HG03439 (cell line): ENCODE results near the gene GARNL3.

Experiments
- ATAC-seq: cut with Tn5 transposase; IDR thresholded peaks from one replicate; pipeline ENCODE4 v1.9.1; 2021; ENCODE audit warnings: mild to moderate bottlenecking, moderate library complexity; ENCODE audit not compliant: unreplicated experiment

Gene GARNL3

GRCh38 chr9:127264462-127265219, at the start of gene GARNL3:
Gene GARNL3, plus strand, starts transcription at chr9:127264774. Its CDS starts 104 bp downstream, at chr9:127264878.
- no peak for ATAC-seq

- no peak for ATAC-seq
Observed at GRCh38 chr9:127215268-127216209, 49.0 kb upstream of the GARNL3 start.

DNA sequence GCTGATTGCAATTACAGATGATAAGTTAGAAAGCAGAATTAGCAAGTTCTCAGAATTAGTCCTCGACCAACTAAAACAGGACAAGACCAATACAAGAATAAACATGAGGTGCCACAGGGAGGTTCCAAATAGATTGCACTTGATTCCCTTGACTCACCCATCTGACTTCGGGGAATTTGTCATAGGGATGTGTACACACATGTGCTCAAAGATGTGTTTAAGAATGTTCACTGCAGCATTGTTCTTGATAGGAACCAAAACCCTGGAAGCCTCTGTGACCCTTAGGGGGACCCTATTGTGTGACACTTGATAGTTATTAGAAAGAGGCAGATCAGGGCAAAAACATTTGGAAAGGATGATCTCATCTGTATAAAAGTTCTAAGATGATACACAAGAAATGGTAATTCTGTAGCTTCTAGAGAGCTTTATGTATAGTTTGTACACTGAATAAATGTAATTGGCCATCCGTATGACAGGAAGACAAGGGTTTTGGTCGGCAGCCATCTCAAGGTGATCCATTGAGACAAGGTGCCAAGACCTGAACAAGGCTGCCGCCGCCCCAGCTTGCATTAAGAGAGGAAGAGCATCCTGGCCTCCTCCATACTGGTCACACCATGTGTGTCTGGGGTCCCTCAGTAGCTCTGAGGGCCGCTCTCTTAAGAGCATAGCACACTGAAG, 48.2 kb upstream of the GARNL3 start:
- no peak for ATAC-seq

- ATAC-seq, result no peak
Observed at GRCh38 chr9:127216888-127217217, 47.7 kb upstream of the GARNL3 start.

- ATAC-seq, result no peak
Observed at GRCh38 chr9:127218818-127219217, 45.8 kb upstream of the GARNL3 start.

- no peak for ATAC-seq
Observed at GRCh38 chr9:127219520-127219919, 45.1 kb upstream of the GARNL3 start.

- ATAC-seq, result no peak
Observed at GRCh38 chr9:127221695-127222094, 42.9 kb upstream of the GARNL3 start.

DNA sequence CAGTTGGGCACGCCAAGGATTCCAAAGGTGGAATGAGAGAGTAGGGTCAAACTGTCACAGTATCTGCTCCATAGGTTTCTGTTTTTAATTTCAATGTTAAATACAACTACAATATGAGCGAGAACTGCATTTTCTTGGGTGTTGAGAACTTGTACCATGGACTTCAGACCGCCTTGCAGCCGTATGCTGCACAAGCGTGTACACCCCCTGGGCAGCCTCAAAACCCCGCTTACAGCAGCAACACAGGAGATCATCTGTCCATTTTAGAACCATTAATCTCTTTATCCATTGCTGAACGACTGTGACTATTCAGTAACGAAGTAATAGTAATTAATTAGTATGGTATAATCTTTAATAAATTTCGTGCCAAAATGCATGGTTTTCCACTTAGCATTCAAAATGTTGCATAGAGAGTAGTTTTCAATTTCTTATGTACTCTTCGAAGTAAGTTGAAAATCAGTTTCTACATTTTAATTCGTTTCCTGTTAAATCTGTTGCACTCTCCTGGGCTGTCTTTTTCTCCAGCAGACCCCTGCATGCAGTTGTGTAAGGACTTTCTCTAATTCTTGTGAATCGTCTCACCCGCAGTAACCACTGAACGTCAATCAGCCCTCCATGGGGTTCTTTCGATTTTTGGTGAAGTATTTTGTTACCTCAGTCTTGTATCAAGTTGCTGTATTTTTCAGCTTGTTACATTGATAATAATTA, 42.0 kb upstream of the GARNL3 start:
- no peak for ATAC-seq

GRCh38 chr9:127223266-127223665, 41.3 kb upstream of the GARNL3 start:
- ATAC-seq, result no peak

GRCh38 chr9:127223810-127224177, 40.8 kb upstream of the GARNL3 start:
- no peak for ATAC-seq

DNA sequence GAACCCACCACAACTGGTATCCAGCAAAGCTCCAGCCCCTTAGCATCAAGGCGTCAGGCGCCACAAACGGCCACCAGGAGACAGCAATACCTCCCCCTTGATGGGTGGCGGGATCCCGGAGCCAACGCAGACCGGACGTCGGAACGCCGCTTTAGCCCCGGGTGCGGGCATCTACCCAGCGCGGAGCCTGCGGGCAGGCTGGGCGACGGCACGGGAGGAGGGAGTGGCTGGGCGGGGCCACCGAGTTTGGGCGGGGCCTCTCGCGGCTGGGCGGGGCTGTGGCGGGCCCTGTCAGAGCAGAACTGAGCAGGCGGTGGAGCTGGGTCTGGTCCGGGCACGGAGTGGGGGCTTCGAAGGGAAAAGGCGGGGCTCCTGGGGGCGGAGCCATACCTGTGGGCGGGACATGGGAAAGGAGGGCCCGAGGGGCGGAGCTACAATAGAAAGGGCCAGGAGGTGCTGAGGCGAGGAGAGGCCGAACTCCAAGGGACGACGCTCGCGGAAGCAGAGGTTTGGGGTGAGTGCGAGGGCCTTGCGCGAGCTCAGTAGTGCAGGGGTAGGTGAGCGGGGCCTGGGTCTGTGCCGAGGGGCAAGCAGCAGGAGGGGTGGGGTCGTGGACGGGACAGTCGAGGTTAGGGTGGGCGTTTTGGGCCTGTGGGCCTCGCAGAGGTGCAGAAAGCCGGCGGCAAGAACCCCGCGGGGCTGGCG, 40.2 kb upstream of the GARNL3 start:
- ATAC-seq, result peak; percentile 63

- peak; percentile 46 for ATAC-seq
Observed at GRCh38 chr9:127224883-127225739, 39.5 kb upstream of the GARNL3 start.

GRCh38 chr9:127225801-127226625, 38.6 kb upstream of the GARNL3 start:
- ATAC-seq, result no peak

GRCh38 chr9:127229691-127230417, 34.7 kb upstream of the GARNL3 start:
- ATAC-seq, result no peak

- no peak for ATAC-seq
Observed at GRCh38 chr9:127231666-127232065, 32.9 kb upstream of the GARNL3 start.

DNA sequence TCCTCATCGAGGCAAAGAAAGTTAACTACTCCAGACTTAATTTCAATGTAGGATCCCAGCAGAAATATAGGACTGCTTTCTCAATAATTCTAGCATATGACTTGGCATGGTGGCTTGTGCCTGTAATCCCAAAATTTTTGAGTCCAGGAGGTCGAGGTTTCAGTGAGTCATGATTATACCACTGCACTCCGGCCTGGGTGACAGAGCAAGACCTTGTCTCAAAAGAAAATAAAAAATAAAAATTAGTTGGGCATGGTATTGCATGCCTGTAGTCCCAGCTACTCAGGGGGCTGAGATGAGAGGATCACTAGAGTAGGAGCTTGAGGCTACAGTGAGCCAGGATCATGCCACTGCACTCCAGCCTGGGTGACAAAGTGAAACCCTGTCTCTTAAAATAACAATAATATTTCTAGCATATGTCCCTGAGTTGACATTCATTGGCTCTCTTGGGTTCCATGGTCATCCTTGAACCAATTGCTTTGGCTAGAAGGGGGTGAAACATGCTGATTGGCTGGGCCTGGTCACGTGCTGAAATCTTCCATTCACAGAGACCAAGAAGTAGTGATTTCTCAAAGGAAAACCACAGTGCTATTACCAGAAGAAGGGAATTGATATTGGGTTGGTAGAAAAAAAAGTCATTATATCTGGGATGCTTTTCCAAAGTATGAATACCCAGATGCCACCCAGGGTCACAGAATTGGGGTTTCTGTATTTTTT, 31.6 kb upstream of the GARNL3 start:
- ATAC-seq, result no peak

GRCh38 chr9:127233550-127233949, 31.0 kb upstream of the GARNL3 start:
- no peak for ATAC-seq
